ENCODE data around the gene CNTN4. TPM values are rescaled to one million over a fixed set of nuclear protein-coding genes. Genes with fewer than 3 reads are reported as not detected.

Gene CNTN4
- total and polyA plus RNA-seq, 4 donors = 29.2 to 88.0 (median 36.1) TPM

GRCh38 chr3:2180634-2181033, 82.0 kb downstream of the CNTN4 start:
- 100% methylated on average over 1 of the region's 2 CpGs for WGBS (ENCODE audit: insufficient coverage)
- no peak for DNase-seq (ENCODE audit: low read depth in 4 of 6, low spot score in 6 of 6)
- Histone ChIP-seq H3K9me3 (ENCODE audit: control insufficient read depth, insufficient read depth, low read length) (no peaks in the 10 kb centered on the region), H3K4me3 (ENCODE audit: low read depth, low read length) (no peak overlapping the region), H3K36me3 (ENCODE audit: control insufficient read depth, insufficient read depth, low read length) (no peaks in the 10 kb centered on the region), H3K27ac (ENCODE audit: low read depth, low read length) (no peak overlapping the region), H3K27me3 (ENCODE audit: control insufficient read depth, insufficient read depth, low read length) (no peaks in the 10 kb centered on the region), H3K4me1 (ENCODE audit: control insufficient read depth, insufficient read depth, low read length) (no peaks in the 10 kb centered on the region)

- DNase-seq (ENCODE audit: low read depth in 4 of 6, low spot score in 6 of 6) = no peak
- Histone ChIP-seq H3K27me3 (ENCODE audit: control insufficient read depth, insufficient read depth, low read length) (no peaks in the 10 kb centered on the region), H3K36me3 (ENCODE audit: control insufficient read depth, insufficient read depth, low read length) (no peaks in the 10 kb centered on the region), H3K27ac (ENCODE audit: low read depth, low read length) (no peak overlapping the region), H3K9me3 (ENCODE audit: control insufficient read depth, insufficient read depth, low read length) (no peaks in the 10 kb centered on the region), H3K4me1 (ENCODE audit: control insufficient read depth, insufficient read depth, low read length) (no peaks in the 10 kb centered on the region), H3K4me3 (ENCODE audit: low read depth, low read length) (no peak overlapping the region)
- 53% methylated on average over 3 of the region's 3 CpGs for WGBS (ENCODE audit: insufficient coverage)
These were observed 100.2 kb downstream of the CNTN4 start for GRCh38 chr3:2198776-2199279.

- WGBS (ENCODE audit: insufficient coverage) = no CpG with 5 or more reads among the region's 1 CpG
- no peak overlapping the region for H3K27ac ChIP-seq (ENCODE audit: low read depth, low read length)
- H3K9me3 ChIP-seq (ENCODE audit: control insufficient read depth, insufficient read depth, low read length) = no peaks in the 10 kb centered on the region
These were observed 105.4 kb downstream of the CNTN4 start for GRCh38 chr3:2204054-2204453.

GRCh38 chr3:2205692-2206091, 107.0 kb downstream of the CNTN4 start:
- H3K27ac ChIP-seq (ENCODE audit: low read depth, low read length) = no peak overlapping the region
- no peaks in the 10 kb centered on the region for H3K4me1 ChIP-seq (ENCODE audit: control insufficient read depth, insufficient read depth, low read length)
- no peak for DNase-seq (ENCODE audit: low read depth in 4 of 6, low spot score in 6 of 6)
- no peaks in the 10 kb centered on the region for H3K9me3 ChIP-seq (ENCODE audit: control insufficient read depth, insufficient read depth, low read length)
- WGBS (ENCODE audit: insufficient coverage) = no CpG with 5 or more reads among the region's 2 CpGs
- no peak overlapping the region for H3K4me3 ChIP-seq (ENCODE audit: low read depth, low read length)
- no peaks in the 10 kb centered on the region for H3K27me3 ChIP-seq (ENCODE audit: control insufficient read depth, insufficient read depth, low read length)
- H3K36me3 ChIP-seq (ENCODE audit: control insufficient read depth, insufficient read depth, low read length) = no peaks in the 10 kb centered on the region

More at GRCh38 chr3:2204054-2204453, 105.4 kb downstream of the CNTN4 start:
- Histone ChIP-seq H3K36me3 (ENCODE audit: control insufficient read depth, insufficient read depth, low read length) (no peaks in the 10 kb centered on the region), H3K27me3 (ENCODE audit: control insufficient read depth, insufficient read depth, low read length) (no peaks in the 10 kb centered on the region), H3K4me3 (ENCODE audit: low read depth, low read length) (no peak overlapping the region), H3K4me1 (ENCODE audit: control insufficient read depth, insufficient read depth, low read length) (no peaks in the 10 kb centered on the region)
- no peak for DNase-seq (ENCODE audit: low read depth in 4 of 6, low spot score in 6 of 6)

- Histone ChIP-seq H3K27ac (ENCODE audit: low read depth, low read length) (no peak overlapping the region), H3K9me3 (ENCODE audit: control insufficient read depth, insufficient read depth, low read length) (no peaks in the 10 kb centered on the region), H3K4me3 (ENCODE audit: low read depth, low read length) (no peak overlapping the region), H3K36me3 (ENCODE audit: control insufficient read depth, insufficient read depth, low read length) (no peaks in the 10 kb centered on the region), H3K4me1 (ENCODE audit: control insufficient read depth, insufficient read depth, low read length) (no peaks in the 10 kb centered on the region), H3K27me3 (ENCODE audit: control insufficient read depth, insufficient read depth, low read length) (no peaks in the 10 kb centered on the region)
- WGBS (ENCODE audit: insufficient coverage) = no CpG with 5 or more reads among the region's 4 CpGs
- DNase-seq (ENCODE audit: low read depth in 4 of 6, low spot score in 6 of 6) = no peak
These were observed 107.9 kb downstream of the CNTN4 start for GRCh38 chr3:2206536-2206935.

- Histone ChIP-seq H3K9me3 (ENCODE audit: control insufficient read depth, insufficient read depth, low read length) (no peaks in the 10 kb centered on the region), H3K36me3 (ENCODE audit: control insufficient read depth, insufficient read depth, low read length) (no peaks in the 10 kb centered on the region), H3K27me3 (ENCODE audit: control insufficient read depth, insufficient read depth, low read length) (no peaks in the 10 kb centered on the region), H3K4me3 (ENCODE audit: low read depth, low read length) (no peak overlapping the region), H3K27ac (ENCODE audit: low read depth, low read length) (no peak overlapping the region), H3K4me1 (ENCODE audit: control insufficient read depth, insufficient read depth, low read length) (no peaks in the 10 kb centered on the region)
- WGBS (ENCODE audit: insufficient coverage) = no CpG with 5 or more reads among the region's 2 CpGs
- no peak for DNase-seq (ENCODE audit: low read depth in 4 of 6, low spot score in 6 of 6)
These were observed 112.9 kb downstream of the CNTN4 start for GRCh38 chr3:2211568-2211967.

GRCh38 chr3:2212206-2212605, 113.5 kb downstream of the CNTN4 start:
- Histone ChIP-seq H3K36me3 (ENCODE audit: control insufficient read depth, insufficient read depth, low read length) (no peaks in the 10 kb centered on the region), H3K4me3 (ENCODE audit: low read depth, low read length) (no peak overlapping the region), H3K27me3 (ENCODE audit: control insufficient read depth, insufficient read depth, low read length) (no peaks in the 10 kb centered on the region), H3K9me3 (ENCODE audit: control insufficient read depth, insufficient read depth, low read length) (no peaks in the 10 kb centered on the region), H3K27ac (ENCODE audit: low read depth, low read length) (no peak overlapping the region), H3K4me1 (ENCODE audit: control insufficient read depth, insufficient read depth, low read length) (no peaks in the 10 kb centered on the region)
- WGBS (ENCODE audit: insufficient coverage) = 69% methylated on average over 3 of the region's 3 CpGs
- no peak for DNase-seq (ENCODE audit: low read depth in 4 of 6, low spot score in 6 of 6)

GRCh38 chr3:2218375-2218774, 119.7 kb downstream of the CNTN4 start:
- WGBS (ENCODE audit: insufficient coverage) = no CpG with 5 or more reads among the region's 4 CpGs
- Histone ChIP-seq H3K27me3 (ENCODE audit: control insufficient read depth, insufficient read depth, low read length) (no peaks in the 10 kb centered on the region), H3K27ac (ENCODE audit: low read depth, low read length) (no peak overlapping the region), H3K4me1 (ENCODE audit: control insufficient read depth, insufficient read depth, low read length) (no peaks in the 10 kb centered on the region), H3K36me3 (ENCODE audit: control insufficient read depth, insufficient read depth, low read length) (no peaks in the 10 kb centered on the region), H3K4me3 (ENCODE audit: low read depth, low read length) (no peak overlapping the region), H3K9me3 (ENCODE audit: control insufficient read depth, insufficient read depth, low read length) (peaks cover 1% of the 10 kb centered on the region)
- no peak for DNase-seq (ENCODE audit: low read depth in 4 of 6, low spot score in 6 of 6)

- no peaks in the 10 kb centered on the region for H3K27me3 ChIP-seq (ENCODE audit: control insufficient read depth, insufficient read depth, low read length)
- no peaks in the 10 kb centered on the region for H3K4me1 ChIP-seq (ENCODE audit: control insufficient read depth, insufficient read depth, low read length)
- 50% methylated on average over 1 of the region's 2 CpGs for WGBS (ENCODE audit: insufficient coverage)
- DNase-seq (ENCODE audit: low read depth in 4 of 6, low spot score in 6 of 6) = peak in 1 of 6 donors; percentile 16
- peaks cover 1% of the 10 kb centered on the region for H3K9me3 ChIP-seq (ENCODE audit: control insufficient read depth, insufficient read depth, low read length)
- H3K36me3 ChIP-seq (ENCODE audit: control insufficient read depth, insufficient read depth, low read length) = no peaks in the 10 kb centered on the region
- H3K4me3 ChIP-seq (ENCODE audit: low read depth, low read length) = no peak overlapping the region
- no peak overlapping the region for H3K27ac ChIP-seq (ENCODE audit: low read depth, low read length)
These were observed 120.2 kb downstream of the CNTN4 start for GRCh38 chr3:2218816-2219215.

GRCh38 chr3:2236203-2236602, 137.5 kb downstream of the CNTN4 start:
- H3K36me3 ChIP-seq (ENCODE audit: control insufficient read depth, insufficient read depth, low read length) = no peaks in the 10 kb centered on the region
- no peaks in the 10 kb centered on the region for H3K9me3 ChIP-seq (ENCODE audit: control insufficient read depth, insufficient read depth, low read length)
- H3K27ac ChIP-seq (ENCODE audit: low read depth, low read length) = no peak overlapping the region
- WGBS (ENCODE audit: insufficient coverage) = no CpG with 5 or more reads among the region's 4 CpGs
- no peaks in the 10 kb centered on the region for H3K27me3 ChIP-seq (ENCODE audit: control insufficient read depth, insufficient read depth, low read length)
- H3K4me3 ChIP-seq (ENCODE audit: low read depth, low read length) = no peak overlapping the region
- no peaks in the 10 kb centered on the region for H3K4me1 ChIP-seq (ENCODE audit: control insufficient read depth, insufficient read depth, low read length)
- DNase-seq (ENCODE audit: low read depth in 4 of 6, low spot score in 6 of 6) = no peak
